Stimulated activated CD8-positive, alpha-beta memory T cell treated with anti-CD3 and anti-CD28 coated beads, Interleukin-15, amount 100 ng/mL, for 1 hour (primary cell): ENCODE results near the gene METTL3.
A peak's percentile ranks its signal among the peaks of the same experiment; 100 is the strongest.

ENCODE experiments used
- DNase-seq: peaks from one replicate; pipeline ENCODE4 v3.0.0-alpha.2; 2020; ENCODE audit warnings: low read depth

The METTL3 gene

DNA sequence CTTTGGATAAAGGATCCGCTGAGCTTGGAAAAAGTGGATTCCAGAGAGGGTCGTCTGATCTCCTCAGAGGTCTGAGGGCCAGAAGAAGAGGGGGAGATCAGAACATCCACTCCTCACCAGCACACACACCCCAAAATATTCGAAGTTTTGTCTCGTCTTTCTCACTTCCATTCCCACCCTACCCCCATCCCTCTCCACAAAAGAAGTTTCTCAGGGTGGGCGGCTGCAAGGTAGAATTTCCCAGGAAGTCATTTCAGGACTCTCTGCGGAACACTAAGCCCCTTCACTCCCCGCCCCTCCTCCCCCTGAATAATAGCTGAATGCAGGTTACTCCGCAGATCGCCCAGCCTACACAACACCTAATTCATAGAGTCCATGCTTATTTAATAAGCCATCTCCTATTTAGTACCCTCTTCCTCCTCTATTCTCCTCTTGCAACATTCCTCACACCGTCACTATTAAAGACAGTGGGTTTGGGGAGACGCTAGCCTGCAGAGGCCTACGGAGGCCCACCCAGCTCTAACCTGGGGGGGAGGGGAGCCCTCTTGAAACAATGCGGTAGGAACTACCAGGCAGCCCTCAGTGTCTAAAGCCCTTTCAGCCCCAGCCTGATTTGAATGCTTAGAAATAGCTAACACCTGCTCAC, 15.7 kb upstream of the METTL3 start:
- no peak for DNase-seq

DNA sequence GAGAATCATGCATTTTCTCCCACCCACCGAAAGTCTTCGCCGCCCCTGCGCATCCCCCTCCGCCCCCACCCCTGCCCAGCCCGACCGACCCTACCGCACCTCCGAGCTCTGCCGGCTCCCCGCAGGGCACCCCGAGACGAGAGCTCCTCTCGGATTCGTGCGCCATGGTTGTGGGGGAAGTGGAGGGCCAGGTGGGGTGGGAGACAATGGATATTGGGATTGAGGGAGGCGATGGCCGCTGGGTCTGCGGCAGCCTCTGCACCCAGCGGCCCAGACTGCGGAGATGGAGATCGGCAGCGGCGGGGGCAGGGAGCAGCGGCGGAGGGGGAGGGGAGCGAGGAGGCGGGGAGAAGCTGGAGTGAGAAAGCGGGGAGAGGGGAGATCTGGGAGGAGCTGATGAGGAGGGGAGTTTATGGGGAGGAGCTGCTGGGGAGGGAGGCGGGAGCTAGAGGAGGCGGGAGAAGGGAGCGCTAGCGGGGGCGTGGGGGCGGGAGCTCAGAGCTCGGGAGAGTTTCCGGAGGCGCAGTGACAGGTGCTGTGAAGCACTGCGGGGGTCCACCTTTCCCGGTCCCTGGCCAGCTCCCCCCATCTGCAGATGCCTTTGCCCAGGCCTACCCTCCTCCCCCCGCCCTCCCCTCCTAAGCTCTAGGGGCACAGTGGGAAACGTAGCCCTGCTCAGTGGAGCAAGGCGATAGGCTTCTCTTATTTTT, 15.0 kb upstream of the METTL3 start, which contains the start of gene SALL2:
SALL2 (minus strand) TSS at position 385 of the 710 bp plus-strand sequence; CDS start at position 166, 219 bp downstream.
- DNase-seq = peak; percentile 29

DNA sequence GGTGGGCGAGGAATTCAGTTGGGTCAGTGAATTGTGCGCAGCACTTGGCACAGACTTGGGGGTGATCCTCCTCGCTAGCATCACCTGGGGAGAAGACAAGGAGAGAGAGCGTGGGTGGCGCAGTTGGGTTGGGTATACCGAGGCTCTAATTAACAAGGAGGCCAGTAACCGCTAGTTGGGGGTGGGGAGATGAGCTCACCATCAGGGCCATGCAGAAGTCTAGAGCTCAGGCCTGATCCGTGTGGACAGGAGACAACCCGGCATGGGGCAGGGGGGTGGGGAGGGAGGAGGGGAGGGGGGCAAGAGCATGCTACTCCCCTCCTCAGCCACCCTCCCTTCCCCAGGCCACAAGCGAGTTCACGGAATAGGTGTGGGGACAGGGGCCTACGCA, 14.4 kb upstream of the METTL3 start:
- DNase-seq = no peak

DNA sequence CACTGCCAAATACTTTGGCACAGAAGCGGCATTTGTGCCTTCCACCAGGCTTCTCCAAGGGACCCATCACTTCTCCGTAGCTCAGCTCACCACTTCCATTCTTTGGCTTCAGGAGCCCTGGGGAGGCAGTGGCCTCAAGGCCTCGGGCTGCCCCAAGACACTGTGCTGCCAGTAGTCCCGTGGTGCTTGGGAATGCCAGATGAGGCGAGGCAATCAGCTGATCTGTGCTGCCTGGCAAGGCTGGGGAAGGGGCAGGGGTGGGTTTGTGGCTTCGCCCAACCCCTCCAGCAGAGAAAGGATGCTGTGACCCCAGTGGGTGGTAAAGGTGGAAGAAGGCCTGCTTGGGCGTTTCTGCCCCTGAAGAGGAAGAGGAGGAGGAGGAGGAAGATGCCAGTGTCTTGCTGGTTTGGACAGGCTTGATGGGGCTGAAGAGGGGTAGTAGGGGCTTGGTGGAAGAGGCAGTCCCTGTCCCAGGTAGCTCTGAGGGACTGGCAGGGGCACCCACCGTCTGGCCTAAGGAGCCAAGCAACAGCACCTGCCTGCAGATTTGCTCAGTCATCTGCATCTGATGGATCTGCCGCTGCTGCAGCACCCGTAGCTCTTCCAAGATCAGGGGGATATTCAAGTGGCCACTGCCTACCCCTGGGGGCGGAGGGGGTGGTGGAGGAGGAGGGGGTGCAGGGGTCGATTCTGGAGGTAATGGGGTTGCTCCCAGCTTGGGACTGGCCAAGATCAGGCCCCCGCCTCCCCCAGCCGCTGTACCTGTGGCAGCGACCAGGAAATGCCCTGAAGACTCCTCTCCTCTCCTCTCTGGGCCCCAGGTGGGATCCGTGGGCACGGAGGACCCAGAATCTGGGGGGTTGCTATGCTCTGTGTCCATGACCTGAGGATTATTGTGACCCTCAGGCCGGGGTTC, 13.7 kb upstream of the METTL3 start:
- DNase-seq = no peak

DNA sequence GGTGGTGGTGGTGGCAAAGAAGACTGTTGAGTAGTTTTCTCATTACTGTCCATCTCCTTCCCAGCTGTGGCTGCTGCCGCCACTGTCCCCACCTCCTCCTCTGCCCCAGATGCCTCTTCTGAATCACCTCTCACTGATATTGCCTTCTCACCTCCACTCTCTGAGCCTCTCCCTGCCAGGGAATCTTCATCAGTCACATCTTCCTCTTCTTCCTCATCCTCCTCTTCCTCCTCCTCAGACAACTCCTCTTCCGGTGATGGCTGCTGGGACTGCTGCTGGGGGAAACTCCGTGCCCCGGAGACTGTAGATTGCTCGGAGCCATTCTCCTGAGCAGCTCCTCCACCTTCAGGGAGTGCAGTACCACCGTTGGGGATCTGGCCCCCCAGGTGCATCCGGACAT, 12.1 kb upstream of the METTL3 start:
- DNase-seq = no peak

DNA sequence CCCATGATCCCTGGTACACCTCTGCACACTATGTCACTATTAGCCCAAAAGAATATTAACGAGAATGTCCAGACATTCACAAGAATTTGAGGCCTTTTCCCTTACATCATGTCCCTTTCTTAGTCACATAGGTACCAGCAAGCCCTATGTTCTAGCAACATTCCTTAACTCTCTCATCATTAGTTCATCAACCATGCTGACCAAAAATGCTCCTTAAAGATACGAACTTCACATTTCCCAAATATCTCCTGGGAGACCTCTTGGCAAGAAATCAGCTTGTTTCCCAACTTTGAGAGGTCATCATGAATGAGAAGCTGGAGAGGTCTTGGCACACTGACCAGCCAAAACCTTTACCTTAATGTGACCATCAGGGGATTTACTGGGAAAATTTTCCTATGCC, 10.4 kb upstream of the METTL3 start:
- no peak for DNase-seq

DNA sequence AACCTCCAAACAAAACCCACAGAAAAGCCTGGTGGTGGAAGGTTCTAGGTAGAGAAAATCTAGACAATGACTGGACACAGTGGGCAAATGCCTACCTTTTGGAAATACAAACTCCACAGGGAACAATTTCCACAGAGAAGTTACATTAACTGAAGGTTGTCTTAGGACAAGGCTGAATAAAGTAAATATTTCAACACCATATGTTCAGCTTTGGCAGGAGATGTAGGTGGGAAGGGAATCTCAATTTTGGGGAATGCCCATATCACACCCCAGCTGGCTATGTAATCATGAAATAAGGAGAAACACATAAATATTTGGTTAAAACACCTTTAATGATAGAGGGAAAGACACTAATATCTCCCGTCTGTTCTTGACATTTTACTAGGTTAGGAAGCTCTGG, 9.6 kb upstream of the METTL3 start:
- DNase-seq = no peak

DNA sequence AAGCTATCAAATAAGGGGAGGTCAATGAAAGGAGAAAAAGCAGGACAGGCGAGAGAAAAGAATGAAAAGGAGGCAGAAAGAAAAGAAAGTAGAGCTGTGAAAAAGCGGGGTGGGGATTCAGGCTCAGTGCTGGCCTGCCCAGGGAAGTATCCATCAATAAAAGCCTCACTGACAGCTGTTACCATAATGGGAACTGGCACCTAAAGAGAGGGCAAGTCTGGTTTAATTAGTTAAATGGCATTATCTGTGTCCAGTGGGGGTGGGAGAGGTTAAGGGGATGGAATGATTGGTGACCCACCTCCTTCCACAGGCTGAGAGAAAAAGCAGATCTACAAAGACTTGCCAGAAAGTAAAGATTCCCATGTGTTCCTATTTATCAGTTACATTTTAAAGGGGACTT, 7.6 kb upstream of the METTL3 start:
- DNase-seq = no peak

DNA sequence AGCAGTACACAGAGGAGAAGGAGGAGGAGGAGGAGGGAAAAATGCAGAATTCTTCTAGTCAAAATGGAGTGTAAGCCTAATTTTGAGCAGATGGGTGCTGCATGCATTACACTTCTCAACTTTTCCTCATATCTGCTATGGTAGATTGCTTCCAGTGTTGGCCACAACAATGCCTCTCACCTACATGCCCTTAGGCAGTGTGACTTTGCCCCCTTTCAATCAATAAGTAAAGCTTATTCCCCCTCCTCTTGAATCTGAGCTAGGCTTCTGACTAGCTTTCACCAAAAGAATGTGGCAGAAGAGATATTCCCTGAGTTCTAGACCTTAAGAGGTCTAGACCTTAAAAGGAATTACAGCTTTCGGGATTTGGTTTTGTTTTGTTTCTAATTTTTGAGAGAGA, 3.2 kb upstream of the METTL3 start:
- no peak for DNase-seq

DNA sequence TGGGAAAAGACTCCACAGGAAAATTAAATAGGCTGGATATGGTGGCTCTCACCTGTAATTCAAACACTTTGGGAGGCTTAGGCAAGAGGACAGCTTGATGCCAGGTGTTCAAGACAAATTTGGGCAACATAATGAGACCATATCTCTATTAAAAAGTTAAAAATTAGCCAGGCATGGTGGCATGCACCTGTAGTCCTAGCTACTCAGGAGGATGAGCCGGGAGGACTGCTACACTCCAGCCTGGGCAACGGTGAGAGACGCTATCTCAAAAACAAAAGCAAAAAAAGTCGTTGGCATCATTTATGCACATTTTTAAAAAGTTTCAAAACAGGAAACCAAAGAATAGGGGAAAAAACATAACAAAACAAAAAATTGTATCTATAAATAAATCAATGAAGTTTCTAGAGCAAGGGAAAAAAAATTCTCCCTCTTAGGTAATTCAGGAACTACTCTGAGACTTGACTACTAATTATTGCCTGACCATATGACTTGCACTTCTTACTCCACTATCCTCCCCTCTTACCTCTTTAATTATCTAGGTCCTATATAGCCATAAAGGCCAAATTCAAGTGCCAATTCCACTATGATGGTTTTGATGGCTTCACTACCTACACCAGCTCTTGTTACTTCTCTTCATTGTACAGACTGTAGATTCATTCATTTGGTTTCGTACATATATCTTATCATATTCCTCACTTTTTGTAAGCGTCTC, 1.6 kb downstream of the METTL3 start:
- DNase-seq = no peak

DNA sequence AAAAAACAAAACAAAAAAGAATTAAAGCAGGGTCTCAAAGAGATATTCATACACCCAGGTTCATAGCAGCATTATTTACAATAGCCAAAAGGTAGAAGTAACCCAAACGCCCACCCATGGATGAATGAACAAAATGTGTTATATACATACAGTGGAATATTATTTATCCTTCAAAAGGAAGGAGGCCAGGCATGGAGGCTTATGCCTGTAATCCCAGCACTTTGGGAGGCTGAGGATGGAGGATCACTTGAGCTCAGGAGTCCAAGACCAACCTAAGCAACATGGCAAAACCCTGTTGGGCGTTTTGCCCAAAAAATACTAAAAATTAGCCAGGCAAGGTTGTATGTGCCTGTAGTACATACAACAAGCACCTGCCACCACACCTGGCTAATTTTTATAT, 4.6 kb downstream of the METTL3 start:
- no peak for DNase-seq

DNA sequence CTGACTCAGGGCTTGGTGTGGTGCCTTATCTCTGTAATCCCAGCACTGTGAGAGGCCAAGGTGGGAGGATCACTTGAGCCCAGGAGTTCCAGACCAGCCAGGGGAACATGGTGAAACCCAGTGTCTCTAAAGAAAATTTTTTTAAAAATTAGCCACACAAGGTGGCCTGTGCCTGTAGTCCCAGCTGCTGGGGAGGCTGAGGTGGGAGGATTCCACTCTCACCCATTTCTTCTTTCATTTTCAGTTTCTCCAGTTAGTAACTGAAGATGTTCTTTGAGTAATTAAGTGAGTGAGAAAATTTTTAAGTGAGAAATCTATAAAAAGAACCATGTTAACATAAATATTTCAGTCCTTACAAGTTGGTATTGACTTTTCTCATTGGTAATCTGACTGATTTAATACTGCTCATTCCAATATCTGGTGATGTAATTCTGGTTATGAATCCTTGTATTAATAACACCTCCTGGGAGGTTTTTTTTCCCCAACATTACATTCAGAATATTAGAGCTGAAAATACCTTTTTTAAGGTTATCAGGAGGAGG, 6.1 kb downstream of the METTL3 start:
- no peak for DNase-seq

DNA sequence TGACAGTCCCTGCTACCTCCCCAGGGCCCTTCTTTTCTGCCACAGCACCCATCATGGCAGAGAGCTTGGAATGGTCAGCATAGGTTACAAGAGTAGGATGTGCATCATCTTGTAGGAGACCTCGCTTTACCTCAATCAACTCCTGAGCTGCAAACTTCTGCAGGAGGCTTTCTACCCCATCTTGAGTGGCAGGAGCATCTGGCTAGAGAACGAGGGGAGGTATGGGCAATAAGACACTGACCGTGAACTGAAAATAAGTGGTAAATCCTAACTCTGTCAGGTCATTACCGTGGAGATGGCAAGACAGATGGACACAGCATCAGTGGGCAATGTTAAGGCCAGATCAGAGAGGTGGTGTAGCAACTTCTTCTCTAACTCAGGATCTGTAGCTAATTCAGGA, 7.8 kb downstream of the METTL3 start:
- no peak for DNase-seq

DNA sequence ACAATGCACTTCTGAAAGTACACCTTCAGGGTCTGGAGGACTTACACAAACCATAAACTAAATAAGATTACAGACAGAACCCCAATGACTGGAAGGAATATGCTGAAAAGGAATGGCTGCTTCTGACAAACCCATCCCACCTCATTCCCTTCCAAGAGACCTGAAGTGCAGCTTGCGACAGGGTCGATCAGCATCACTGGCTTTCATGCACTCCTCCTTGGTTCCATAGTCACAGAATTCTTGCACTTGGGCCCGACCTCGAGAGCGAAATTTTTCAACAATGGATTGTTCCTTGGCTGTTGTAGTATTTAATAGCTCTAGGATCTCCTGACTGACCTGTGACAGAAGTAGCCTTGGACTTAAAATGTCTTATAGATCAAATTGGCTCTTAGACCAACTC, 9.6 kb downstream of the METTL3 start:
- no peak for DNase-seq

DNA sequence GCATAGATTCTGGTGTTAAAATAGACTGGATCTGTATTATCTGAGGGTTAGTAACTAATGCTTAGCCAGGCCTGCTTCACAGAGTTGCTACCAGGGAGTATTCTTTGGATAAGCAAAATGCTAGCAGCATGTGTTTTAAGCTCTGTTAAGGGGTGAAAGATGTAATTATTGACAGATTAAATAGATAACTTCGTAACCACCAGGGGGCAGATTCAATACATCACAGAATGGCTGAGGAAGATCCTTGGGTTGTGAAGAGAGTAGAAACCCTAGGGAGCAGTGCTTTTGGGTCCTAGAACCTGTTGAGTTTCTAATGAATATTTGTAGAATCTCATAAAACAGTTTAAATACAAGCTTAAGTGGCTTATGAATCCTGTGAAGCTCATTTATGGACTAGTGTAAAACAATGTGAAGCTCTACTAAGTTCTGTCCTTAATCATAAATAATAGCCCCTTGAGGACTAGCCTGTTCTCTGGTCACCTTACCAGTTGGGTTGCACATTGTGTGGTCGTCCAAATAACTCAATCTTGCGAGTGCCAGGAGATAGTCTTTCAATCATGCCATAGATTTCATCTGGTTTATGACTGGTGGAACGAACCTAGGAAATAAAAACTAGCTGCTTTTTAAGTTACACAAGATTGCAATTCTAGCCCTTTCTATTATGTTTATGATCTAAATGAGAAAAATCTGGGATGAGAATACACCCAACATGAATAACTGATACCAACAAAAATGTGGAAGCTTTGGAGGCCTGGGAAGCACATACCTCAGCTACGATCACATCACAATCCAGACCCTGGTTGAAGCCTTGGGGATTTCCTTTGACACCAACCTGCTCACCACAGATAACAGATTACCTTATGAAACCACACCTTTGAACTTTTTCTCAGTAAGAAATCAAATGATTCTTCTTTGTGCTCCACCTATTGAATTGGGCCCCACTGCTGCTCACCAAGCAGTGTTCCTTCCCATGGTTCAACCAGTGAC, 12.3 kb downstream of the METTL3 start:
- DNase-seq = no peak

DNA sequence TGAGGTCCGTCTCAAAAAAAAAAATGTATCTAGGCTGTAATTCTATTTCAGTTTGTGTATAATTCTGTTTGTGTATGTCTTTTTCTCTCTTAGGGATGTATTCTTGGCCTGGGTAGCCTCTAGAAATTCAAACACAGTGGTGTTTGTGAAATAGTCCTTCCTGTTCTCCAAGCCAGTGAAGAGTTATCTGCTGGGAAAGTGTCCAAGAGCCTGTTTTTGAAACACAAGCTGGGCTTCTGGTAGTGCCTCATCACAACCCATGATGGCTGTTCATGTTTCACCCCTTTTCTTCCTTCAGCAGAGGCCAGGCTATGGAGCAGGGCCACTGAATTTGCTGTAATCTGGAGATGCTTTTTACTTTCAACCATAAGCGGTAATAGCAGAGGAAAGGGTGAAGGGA, 14.7 kb downstream of the METTL3 start:
- DNase-seq = no peak

DNA sequence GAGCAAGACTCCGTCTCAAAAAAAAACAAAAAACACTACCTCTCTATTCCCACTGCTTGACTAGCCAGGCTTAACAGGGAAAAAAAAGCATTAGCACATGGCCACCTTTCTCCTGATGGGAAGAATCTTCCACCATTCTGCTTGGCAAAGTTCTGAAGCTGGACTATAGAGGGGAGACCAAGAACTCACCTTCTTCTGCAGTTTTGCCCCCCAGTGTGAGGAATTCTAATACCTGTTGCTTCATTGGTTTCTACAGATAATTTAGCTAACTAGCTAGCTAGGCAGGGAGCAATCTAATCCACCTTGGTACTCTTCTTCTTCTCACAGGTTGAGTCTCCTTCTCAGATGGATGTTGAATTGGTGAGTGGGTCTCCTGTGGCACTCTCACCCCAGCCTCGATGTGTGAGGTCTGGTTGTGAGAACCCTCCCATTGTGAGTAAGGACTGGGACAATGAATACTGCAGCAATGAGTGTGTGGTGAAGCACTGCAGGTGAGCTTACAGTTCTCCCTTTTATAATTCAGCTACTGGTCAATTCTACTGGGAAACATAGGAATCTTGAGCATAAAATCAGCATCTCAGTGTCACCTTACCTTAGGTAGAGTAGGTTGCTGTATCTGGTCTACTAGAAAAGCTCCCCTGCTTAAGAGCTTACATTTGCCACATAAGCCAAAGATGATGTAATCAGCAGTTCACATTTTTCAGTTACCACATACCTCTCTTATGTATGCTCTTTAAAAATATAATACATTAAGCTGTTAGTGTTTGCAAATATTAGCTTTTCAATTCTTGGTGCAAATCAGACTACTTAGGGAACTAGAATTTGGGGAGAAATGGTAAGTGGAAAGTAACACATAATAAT, 16.0 kb downstream of the METTL3 start:
- no peak for DNase-seq

DNA sequence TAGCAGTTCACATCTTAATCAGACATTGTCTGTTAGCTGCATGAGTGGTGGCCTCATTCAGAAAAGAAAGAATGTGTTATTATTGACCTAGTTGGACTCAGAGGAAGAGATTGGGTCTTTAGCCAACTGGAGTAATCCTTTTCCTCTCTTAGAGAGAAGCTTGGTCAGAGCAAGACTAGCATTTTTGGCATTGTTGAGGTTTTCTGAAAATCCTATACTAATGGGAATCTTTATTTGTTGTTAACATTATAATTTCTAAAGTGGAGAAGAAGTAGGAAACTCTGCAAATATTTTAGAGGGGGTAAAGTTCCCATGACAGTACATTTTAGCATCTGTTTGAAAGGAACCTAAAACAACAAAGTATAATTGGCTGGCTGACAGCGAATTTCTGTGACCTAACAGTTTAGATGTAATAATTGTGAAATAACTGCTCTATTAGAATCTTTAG, 24.5 kb downstream of the METTL3 start:
- no peak for DNase-seq

DNA sequence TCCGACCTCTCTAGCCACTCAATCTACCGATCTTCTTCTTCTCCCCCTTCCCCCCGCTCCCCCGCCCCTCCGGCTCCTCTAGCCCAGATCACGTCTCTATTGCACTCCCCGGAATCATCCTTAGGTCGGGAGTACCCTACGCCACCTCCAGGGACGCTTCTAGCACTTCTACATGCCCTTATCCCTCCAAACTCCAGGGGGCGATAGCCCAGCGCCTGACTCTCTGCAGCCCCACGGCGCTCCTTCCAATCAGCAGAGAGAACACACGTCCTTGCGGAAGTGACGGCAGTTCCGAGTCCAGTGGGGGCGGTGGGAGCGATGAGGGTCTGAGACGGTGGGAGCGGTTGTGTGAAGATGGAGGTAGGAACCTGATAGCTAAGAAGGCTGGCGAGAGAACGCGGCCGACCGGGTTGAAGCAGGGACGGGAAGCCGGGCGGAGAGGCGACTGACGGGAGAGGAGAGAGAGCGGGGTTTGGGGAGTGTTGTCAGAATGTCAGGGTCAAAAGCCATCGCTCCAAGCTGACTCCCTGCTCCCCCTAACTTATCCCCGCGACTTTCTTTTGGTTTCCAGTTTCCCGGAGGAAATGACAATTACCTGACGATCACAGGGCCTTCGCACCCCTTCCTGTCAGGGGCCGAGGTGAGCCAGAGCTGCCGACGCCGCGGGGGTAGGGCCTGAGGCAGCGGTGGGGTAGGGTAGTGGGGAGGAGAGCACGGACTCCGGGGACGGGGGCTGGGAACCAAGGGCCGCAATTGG, 34.0 kb downstream of the METTL3 start, which contains the start of the genes RAB2B and TOX4:
RAB2B (minus strand) TSS at position 35 of the 757 bp plus-strand sequence. CDS start 87 bp downstream, outside the sequence.
TOX4 (plus strand) TSS at position 271 of the 757 bp plus-strand sequence; CDS start at position 355, 84 bp downstream.
- peak; percentile 86 for DNase-seq
